D721Med (cell line): ENCODE measurements around the gene TNIK.
A peak's percentile ranks its signal among the peaks of the same experiment; 100 is the strongest.

ENCODE experiments used
- DNase-seq: peaks from one replicate; pipeline ENCODE4 v3.0.0; 2011; ENCODE audit warnings: low spot score; ENCODE audit not compliant: insufficient read length
- FAIRE-seq: peaks from 2 replicates; lab custom pipeline; 2011; peaks lifted over from hg19 to GRCh38; lab: Jason Lieb, UNC
- CTCF ChIP-seq: IDR thresholded peaks from 2 replicates; pipeline ENCODE4 v1.5.1; 2012; ENCODE audit warnings: mild to moderate bottlenecking, control low read depth; ENCODE audit not compliant: insufficient read depth; ENCODE audit errors: missing control alignments

The TNIK gene

GRCh38 chr3:171333784-171334464, 126.3 kb downstream of the TNIK start:
- no peak for TF ChIP-seq CTCF

GRCh38 chr3:171330938-171331337, 129.3 kb downstream of the TNIK start:
- no peak for TF ChIP-seq CTCF
- DNase-seq = no peak
- FAIRE-seq = no peak

More at GRCh38 chr3:171333784-171334464, 126.3 kb downstream of the TNIK start:
- DNase-seq (no peak), FAIRE-seq (no peak)

GRCh38 chr3:171329746-171330145, 130.5 kb downstream of the TNIK start:
- no peak for TF ChIP-seq CTCF
- no peak for FAIRE-seq
- DNase-seq = no peak

- no peak for DNase-seq
Measured at GRCh38 chr3:171328419-171329082, 131.7 kb downstream of the TNIK start.

GRCh38 chr3:171327441-171328174, 132.6 kb downstream of the TNIK start:
- DNase-seq = no peak
- TF ChIP-seq CTCF = no peak
- FAIRE-seq = no peak

More at GRCh38 chr3:171328419-171329082, 131.7 kb downstream of the TNIK start:
- no peak for FAIRE-seq
- peak; percentile 29 for TF ChIP-seq CTCF

GRCh38 chr3:171326717-171327440, 133.3 kb downstream of the TNIK start:
- TF ChIP-seq CTCF = no peak
- no peak for FAIRE-seq
- no peak for DNase-seq
